HG03439 (cell line): Measurements from ENCODE around the gene SIGLEC12.
"Not testable (repeated sequence)": the region's sequence is repeated elsewhere in the genome, so short reads cannot be mapped to it uniquely, and the experiment has no call there.

Experiments used
- ATAC-seq: cut with Tn5 transposase; IDR thresholded peaks from one replicate; pipeline ENCODE4 v1.9.1; 2021; ENCODE audit warnings: mild to moderate bottlenecking, moderate library complexity; ENCODE audit not compliant: unreplicated experiment

The SIGLEC12 gene

GRCh38 chr19:51460164-51460992 is 41.2 kb downstream of the SIGLEC12 start:
- no peak for ATAC-seq

DNA sequence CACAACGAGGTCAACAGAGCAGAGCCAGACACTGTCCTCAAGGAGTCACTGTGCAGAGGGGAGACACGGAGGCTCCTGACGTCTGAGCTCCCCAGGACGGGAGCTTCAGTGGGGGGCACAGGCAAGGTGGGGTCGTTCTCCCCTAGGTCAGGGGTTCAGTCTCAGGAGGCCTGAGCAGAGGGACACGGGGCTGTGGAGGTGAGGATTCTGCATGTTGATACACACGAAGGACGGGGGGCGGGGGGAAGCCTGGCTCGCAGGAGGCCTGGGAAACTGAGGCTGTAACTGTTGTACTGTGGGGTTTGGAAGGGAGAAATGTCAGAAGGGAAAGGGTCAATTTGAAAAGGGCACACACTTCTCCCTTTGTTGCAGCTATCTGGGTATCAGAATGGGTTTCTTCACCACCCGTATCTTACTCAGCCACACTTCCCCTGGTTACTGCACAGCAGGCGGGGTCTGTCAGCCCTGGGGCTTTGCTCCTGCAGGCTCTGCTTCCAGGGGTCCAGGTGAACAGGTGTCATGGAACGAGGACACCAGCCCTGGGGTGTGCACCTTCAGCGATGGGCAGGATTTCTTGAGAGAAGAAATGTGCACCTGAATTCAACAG is 42.6 kb downstream of the SIGLEC12 start:
- ATAC-seq: no peak

DNA sequence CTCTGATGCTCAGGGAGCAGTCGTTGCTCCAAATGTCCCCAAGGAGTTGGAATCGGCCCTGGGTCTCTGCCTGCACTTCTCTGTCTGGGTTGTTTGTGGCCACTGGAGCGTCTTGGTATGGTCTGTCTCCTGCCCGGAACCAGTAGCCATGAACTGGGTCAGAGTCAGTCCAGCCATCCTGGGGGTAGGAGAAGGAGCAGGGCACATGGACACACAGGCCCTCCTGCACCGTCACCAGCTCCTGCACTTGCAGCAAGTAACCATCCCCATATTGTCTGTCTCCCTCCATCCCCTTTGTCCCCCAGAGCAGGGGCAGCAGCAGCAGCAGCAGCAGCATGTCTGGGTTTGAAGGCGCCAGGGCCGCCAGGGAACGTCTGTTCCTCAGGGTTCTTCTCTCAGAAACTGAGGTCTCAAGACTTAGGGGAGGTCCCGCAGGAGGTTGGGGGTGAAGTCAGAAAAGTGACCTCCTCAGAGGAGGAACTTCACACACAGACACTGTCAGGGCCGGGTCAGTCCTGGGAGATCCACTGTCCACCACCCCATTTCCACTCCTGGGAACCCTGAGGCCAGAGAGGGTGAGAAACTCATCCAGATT is 43.5 kb downstream of the SIGLEC12 start, which contains the start of gene SIGLEC8:
TSS of gene SIGLEC8 (minus strand) at position 404 of the 595 bp plus-strand sequence. CDS start at position 337, 67 bp downstream.
- no peak for ATAC-seq

- ATAC-seq: no peak
Measured at GRCh38 chr19:51457351-51458013, 44.1 kb downstream of the SIGLEC12 start.

DNA sequence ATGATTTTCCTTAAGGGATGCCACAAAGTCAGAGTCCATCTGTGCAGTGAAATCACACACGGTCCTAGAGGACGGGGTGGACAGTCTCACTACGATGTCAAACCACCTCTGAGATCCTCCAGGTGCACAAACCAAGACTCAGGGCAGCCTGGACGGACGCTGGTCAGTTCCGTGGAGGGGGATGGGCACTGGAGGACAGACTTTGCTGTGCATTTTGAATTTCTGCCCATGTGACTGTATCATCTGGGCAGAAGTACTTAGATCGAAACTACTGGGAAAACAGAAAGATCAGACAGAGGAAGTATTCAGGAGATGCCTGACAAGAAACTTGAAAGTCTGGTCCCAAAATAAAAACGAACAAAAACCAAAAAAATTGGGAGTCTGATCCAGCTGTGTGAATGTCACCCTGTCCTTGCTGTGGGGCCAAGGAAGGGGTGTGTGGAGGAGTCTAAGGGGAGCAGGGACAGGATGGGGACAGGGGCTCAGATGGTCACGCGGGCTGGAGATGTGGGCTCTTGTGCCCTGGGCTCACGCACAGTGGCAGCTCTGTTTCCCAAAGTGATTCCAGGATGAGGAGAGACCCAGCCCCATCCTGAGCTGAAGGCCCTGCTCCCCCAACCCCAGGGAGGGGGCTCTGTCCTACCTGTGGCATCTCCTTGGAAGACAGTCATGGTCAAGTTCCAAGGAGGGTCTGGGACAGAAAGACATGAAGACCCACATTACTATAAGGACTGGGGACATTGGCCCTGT is 44.9 kb downstream of the SIGLEC12 start:
- ATAC-seq: no peak

DNA sequence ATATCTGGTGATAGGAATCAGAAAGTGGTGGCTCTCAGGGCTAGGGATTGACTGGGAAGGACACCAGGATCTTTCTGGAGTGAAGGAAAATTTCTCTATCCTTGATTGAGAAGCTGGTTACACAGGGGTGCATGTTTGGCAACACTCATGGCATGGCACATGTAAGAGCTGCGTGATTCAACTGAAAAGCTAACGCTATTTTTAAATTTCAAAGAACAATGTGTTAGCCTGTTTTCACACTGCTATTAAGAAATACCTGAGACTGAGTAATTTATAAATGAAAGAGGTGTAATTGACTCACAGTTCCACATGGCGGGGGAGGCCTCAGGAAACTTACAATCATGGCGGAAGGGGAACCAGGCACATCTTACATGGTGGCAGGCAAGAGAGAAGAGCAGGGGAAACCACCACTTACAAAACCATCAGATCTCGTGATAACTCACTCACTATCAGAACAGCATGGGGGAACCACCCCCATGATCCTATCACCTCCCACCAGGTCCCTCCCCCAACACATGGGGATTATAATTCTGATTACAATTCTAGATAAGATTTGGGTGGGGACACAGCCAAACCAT is 50.8 kb downstream of the SIGLEC12 start:
- no peak for ATAC-seq

GRCh38 chr19:51448411-51449016 is 53.1 kb downstream of the SIGLEC12 start:
- no peak for ATAC-seq

DNA sequence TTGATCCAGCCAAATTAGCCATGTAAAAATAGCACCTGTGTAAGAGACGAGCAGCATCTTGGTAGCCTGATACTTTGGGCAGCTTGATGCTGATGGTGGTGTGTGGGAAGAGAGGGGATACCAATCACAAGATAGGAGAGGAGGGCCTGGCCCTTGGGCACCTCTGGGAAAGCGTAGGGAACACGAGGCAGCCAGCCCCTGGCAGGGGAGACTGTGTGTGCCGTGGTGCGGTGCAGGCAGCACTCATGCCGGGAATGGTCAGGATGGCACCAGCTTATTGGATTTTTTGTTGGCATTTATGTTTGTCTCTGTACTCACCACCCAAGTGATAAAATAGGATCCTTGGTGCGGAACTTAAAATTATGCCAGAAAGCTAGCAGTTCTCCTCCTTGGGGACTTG is 53.6 kb downstream of the SIGLEC12 start:
- ATAC-seq: no peak

DNA sequence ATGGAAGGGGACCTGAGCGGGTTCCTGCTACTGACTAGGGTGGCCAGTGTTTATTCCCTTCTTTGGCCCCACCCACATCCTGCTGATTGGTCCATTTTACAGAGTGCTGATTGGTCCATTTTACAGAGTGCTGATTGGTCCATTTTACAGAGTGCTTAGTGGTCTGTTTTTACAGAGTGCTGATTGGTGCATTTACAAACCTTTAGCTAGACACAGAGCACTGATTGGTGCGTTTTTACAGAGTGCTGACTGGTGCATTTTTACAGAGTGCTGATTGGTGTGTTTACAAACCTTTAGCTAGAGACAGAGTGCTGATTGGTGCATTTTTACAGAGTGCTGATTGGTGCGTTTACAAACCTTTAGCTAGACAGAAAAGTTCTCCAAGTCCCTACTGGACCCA is 54.1 kb downstream of the SIGLEC12 start:
- ATAC-seq: not testable (repeated sequence)

- ATAC-seq: peak; percentile 90
Measured at GRCh38 chr19:51441410-51442390, 59.9 kb downstream of the SIGLEC12 start.
